SU-DHL-6 (cell line): Measurements from ENCODE around the gene WNT11.

Experiments
- CTCF ChIP-seq: fragments of 200-600 bp; sonication (generic); IDR thresholded peaks from one replicate; pipeline ENCODE4 v1.5.1; 2017; ENCODE audit warnings: antibody characterized with exemption, mild to moderate bottlenecking, low read length, moderate library complexity; ENCODE audit not compliant: insufficient read depth, poor library complexity, severe bottlenecking
- EZH2phosphoT487 ChIP-seq: fragments of 200-600 bp; sonication (generic), shearing (Covaris generic); conservative IDR thresholded peaks from 2 replicates; pipeline ENCODE4 v1.6.1; 2018; ENCODE audit warnings: mild to moderate bottlenecking, antibody characterized with exemption, low read length, moderate library complexity, mixed read lengths

GRCh38 chr11:76162336-76163288 is 43.7 kb downstream of the WNT11 start:
- TF ChIP-seq CTCF (no peak), EZH2phosphoT487 (no peak)
